ENCODE data around the gene LRRC25. TPM values are rescaled to one million over a fixed set of nuclear protein-coding genes. Genes with fewer than 3 reads are reported as not detected.

The LRRC25 gene
- total and polyA plus RNA-seq, 2 of the 4 experiments (the other 2 are of a cell fraction) = 0.03 TPM; not detected in 1

GRCh38 chr19:18392417-18392816, 5.0 kb downstream of the LRRC25 start:
- Histone ChIP-seq H2AK9ac (replicated peaks; ENCODE audit: low read depth, low read length, poor library complexity) (no peak overlapping the region), H3K4me2 (ENCODE audit: low read depth, low read length) (no peak overlapping the region), H2BK5ac (ENCODE audit: low read depth, low read length, poor library complexity, severe bottlenecking) (no peak overlapping the region), H2BK20ac (ENCODE audit: low read depth, low read length) (no peak overlapping the region), H3K36me3 (ENCODE audit: control insufficient read depth, insufficient read depth, low read length) (peaks cover 9% of the 10 kb centered on the region; the same call in 1 of the 2 replicates), H3K14ac (replicated peaks; ENCODE audit: low read depth, low read length) (no peak overlapping the region), H3K9ac (ENCODE audit: low read depth, low read length) (no peak overlapping the region), H3K4ac (ENCODE audit: low read depth, low read length) (no peak overlapping the region), H2BK15ac (ENCODE audit: low read depth, low read length) (no peak overlapping the region; the same call in 2 of the 3 replicates), H4K91ac (ENCODE audit: insufficient read depth, low read depth, low read length) (no peak overlapping the region), H2AFZ (replicated peaks; ENCODE audit: low read length, poor library complexity) (no peak overlapping the region), H3K27ac (ENCODE audit: insufficient read depth, low read length) (no peak overlapping the region), H4K5ac (ENCODE audit: low read depth, low read length) (no peak overlapping the region), H3K23ac (ENCODE audit: low read depth, low read length) (no peak overlapping the region), H4K20me1 (ENCODE audit: insufficient read depth, low read length) (peaks cover 17% of the 10 kb centered on the region), H3K9me1 (ENCODE audit: insufficient read depth, low read length) (no peaks in the 10 kb centered on the region), H3K27me3 (ENCODE audit: control insufficient read depth, insufficient read depth, low read length) (no peaks in the 10 kb centered on the region), H3K4me1 (ENCODE audit: control insufficient read depth, insufficient read depth, low read length) (peaks cover 13% of the 10 kb centered on the region), H3K79me1 (ENCODE audit: low read depth in 1 of 2, low read length in 2 of 2) (peaks cover 0 to 20% of the 10 kb centered on the region in 2 experiments; a peak in 2 of 4 replicates), H4K8ac (ENCODE audit: low read depth in 2 of 2, low read length in 2 of 2) (no peak overlapping the region; a peak in 1 of 4 replicates), H3K18ac (ENCODE audit: low read depth, low read length) (no peak overlapping the region), H3K4me3 (ENCODE audit: insufficient read depth, low read depth, low read length) (no peak overlapping the region), H2AK5ac (ENCODE audit: low read depth, low read length) (no peak overlapping the region; the same call in 1 of the 2 replicates), H3K56ac (ENCODE audit: extremely low read depth, insufficient read depth, low read length) (no peak overlapping the region), H2BK120ac (ENCODE audit: low read depth, low read length) (no peak overlapping the region), H3K9me3 (ENCODE audit: control insufficient read depth, insufficient read depth, low read length) (no peaks in the 10 kb centered on the region)
- dilution Hi-C loops (cut with HindIII; ENCODE audit: low sequenced_read_pairs, unreplicated experiment) = no loop called here
- in situ Hi-C loops (cut with MboI; ENCODE audit: low sequenced_read_pairs) = no loop called here
- ChIA-PET POLR2A (ENCODE audit: unreplicated experiment) (no interaction called here), CTCF (interaction anchor here (1.3 kb wide), 1 partner anchor 9 kb away, joined by 3 read pairs; no protein-coding TSS in a partner anchor)
- no TSS peak for BruUV-seq (replicated peaks)
- no peak for ATAC-seq (ENCODE audit: low read depth)
- intact Hi-C loops (cut with micrococcal nuclease) = no loop called here
- no peak for TF ChIP-seq SMC3 (IDR thresholded peaks at IDR 0.05; ENCODE audit: low read depth, low read length)
- no CpG with 5 or more reads among the region's 11 CpGs for WGBS, 2 experiments (ENCODE audit: extremely low coverage in 2 of 2, insufficient read length in 1 of 2)
- no peak for DNase-seq
